HepG2 (cell line): ENCODE results near the gene ST3GAL2. TPM values are rescaled to one million over a fixed set of nuclear protein-coding genes. Genes with fewer than 3 reads are reported as not detected.

Experiments
- AHR ChIP-seq: IDR thresholded peaks from 2 replicates; pipeline ENCODE4 v1.6.1; 2018; ENCODE audit warnings: missing genetic modification reagents, missing compliant biosample characterization
- ARNTL ChIP-seq: sonication (generic); formaldehyde crosslinking; IDR thresholded peaks from 2 replicates; pipeline ENCODE4 v1.4.0; 2020; ENCODE audit warnings: mild to moderate bottlenecking, missing genetic modification reagents
- DR1 ChIP-seq: sonication (generic); formaldehyde crosslinking; IDR thresholded peaks from 2 replicates; pipeline ENCODE4 v1.8.0; 2021; ENCODE audit warnings: mild to moderate bottlenecking, missing genetic modification reagents, inconsistent platforms
- KDM4B ChIP-seq: sonication (generic); formaldehyde crosslinking; IDR thresholded peaks from 2 replicates; pipeline ENCODE4 v1.4.0; 2020; ENCODE audit warnings: missing genetic modification reagents
- NR2F6 ChIP-seq, 2 experiments: IDR thresholded peaks; 2 replicates each; pipeline ENCODE4 v1.6.1; 2016; ENCODE audit warnings: antibody characterized with exemption in 1 of 2, mild to moderate bottlenecking in 1 of 2
- PAF1 ChIP-seq: IDR thresholded peaks from 2 replicates; pipeline ENCODE4 v1.6.1; 2016; ENCODE audit warnings: missing genetic modification reagents, missing compliant biosample characterization
- SMAD3 ChIP-seq: sonication (generic); formaldehyde crosslinking; IDR thresholded peaks from 2 replicates; pipeline ENCODE4 v1.4.0; 2020; ENCODE audit warnings: missing genetic modification reagents
- ZBED4 ChIP-seq: sonication (generic); formaldehyde crosslinking; IDR thresholded peaks from 2 replicates; pipeline ENCODE4 v1.4.0; 2020; ENCODE audit warnings: missing genetic modification reagents, borderline replicate concordance
- ZNF570 ChIP-seq: sonication (generic); formaldehyde crosslinking; IDR thresholded peaks from 2 replicates; pipeline ENCODE4 v1.4.0; 2020; ENCODE audit warnings: mild to moderate bottlenecking, missing genetic modification reagents, borderline replicate concordance
- ZNF646 ChIP-seq: sonication (generic); formaldehyde crosslinking; IDR thresholded peaks from 2 replicates; pipeline ENCODE4 v1.9.0; 2021; ENCODE audit warnings: mild to moderate bottlenecking, missing genetic modification reagents
- ZSCAN21 ChIP-seq: sonication (generic); formaldehyde crosslinking; IDR thresholded peaks from 2 replicates; pipeline ENCODE4 v1.8.0; 2022; ENCODE audit warnings: mild to moderate bottlenecking, missing genetic modification reagents, moderate library complexity, borderline replicate concordance
- polyA plus RNA-seq, 8 experiments: library from polyadenylated mRNA; depleted of rRNA in 3 of 8; stranded (reverse) in 7 of 8; unstranded in 1 of 8; fragments of >200 nt; fragmentation: Illumina TruSeq in 4 of 8; extraction: Trizol in 4 of 8; gene quantifications; 2 replicates each; pipeline versions ENCODE4 v1.2.1 to v1.2.3, GENCODE V29; 2011 to 2016; ENCODE audit warnings: low read depth in 4 of 8, missing spikeins in 1 of 8, mixed read lengths in 1 of 8; ENCODE audit not compliant: insufficient read depth in 1 of 8
- total RNA-seq, 5 experiments: library from RNA; depleted of rRNA; stranded (reverse); fragments of >200 nt; fragmentation: Illumina TruSeq; extraction: Trizol; gene quantifications; 2 replicates each; pipeline ENCODE4 v1.2.3, GENCODE V29; 2016; ENCODE audit warnings: low read depth in 1 of 5
- TF ChIP-seq, protein P1 (sequence below): sonication (generic); formaldehyde crosslinking; IDR thresholded peaks from 2 replicates; pipeline ENCODE4 v1.4.0; 2020; ENCODE audit warnings: missing genetic modification reagents
- TF ChIP-seq, protein P2 (sequence below): sonication (generic); formaldehyde crosslinking; IDR thresholded peaks from 2 replicates; pipeline ENCODE4 v1.4.0; 2020; ENCODE audit warnings: missing genetic modification reagents

Gene ST3GAL2
- total and polyA plus RNA-seq, 2 of the 13 experiments (the other 11 are each of a cell fraction or from before 2014, with no cell fraction given), result 16.3 to 24.9 TPM

- TF ChIP-seq, protein P1, sequence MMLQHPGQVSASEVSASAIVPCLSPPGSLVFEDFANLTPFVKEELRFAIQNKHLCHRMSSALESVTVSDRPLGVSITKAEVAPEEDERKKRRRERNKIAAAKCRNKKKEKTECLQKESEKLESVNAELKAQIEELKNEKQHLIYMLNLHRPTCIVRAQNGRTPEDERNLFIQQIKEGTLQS (CRISPR knock-in tag), result no peak
- TF ChIP-seq NR2F6 (IDR thresholded peaks at IDR 0.05) (no peak), NR2F6 (CRISPR knock-in tag; IDR thresholded peaks at IDR 0.05) (no peak; the same call in 1 of the 2 replicates), ZSCAN21 (CRISPR knock-in tag) (no peak), SMAD3 (CRISPR knock-in tag) (no peak), ZNF646 (no peak), KDM4B (0 out of 2 replicates have a peak, but pooled peaks have one; percentile 5), PAF1 (CRISPR knock-in tag) (0 out of 2 replicates have a peak, but pooled peaks have one; percentile 21), ZNF570 (CRISPR knock-in tag) (no peak), AHR (CRISPR knock-in tag) (no peak), ZBED4 (CRISPR knock-in tag) (no peak), DR1 (no peak), ARNTL (CRISPR knock-in tag) (no peak)
- TF ChIP-seq, protein P2, sequence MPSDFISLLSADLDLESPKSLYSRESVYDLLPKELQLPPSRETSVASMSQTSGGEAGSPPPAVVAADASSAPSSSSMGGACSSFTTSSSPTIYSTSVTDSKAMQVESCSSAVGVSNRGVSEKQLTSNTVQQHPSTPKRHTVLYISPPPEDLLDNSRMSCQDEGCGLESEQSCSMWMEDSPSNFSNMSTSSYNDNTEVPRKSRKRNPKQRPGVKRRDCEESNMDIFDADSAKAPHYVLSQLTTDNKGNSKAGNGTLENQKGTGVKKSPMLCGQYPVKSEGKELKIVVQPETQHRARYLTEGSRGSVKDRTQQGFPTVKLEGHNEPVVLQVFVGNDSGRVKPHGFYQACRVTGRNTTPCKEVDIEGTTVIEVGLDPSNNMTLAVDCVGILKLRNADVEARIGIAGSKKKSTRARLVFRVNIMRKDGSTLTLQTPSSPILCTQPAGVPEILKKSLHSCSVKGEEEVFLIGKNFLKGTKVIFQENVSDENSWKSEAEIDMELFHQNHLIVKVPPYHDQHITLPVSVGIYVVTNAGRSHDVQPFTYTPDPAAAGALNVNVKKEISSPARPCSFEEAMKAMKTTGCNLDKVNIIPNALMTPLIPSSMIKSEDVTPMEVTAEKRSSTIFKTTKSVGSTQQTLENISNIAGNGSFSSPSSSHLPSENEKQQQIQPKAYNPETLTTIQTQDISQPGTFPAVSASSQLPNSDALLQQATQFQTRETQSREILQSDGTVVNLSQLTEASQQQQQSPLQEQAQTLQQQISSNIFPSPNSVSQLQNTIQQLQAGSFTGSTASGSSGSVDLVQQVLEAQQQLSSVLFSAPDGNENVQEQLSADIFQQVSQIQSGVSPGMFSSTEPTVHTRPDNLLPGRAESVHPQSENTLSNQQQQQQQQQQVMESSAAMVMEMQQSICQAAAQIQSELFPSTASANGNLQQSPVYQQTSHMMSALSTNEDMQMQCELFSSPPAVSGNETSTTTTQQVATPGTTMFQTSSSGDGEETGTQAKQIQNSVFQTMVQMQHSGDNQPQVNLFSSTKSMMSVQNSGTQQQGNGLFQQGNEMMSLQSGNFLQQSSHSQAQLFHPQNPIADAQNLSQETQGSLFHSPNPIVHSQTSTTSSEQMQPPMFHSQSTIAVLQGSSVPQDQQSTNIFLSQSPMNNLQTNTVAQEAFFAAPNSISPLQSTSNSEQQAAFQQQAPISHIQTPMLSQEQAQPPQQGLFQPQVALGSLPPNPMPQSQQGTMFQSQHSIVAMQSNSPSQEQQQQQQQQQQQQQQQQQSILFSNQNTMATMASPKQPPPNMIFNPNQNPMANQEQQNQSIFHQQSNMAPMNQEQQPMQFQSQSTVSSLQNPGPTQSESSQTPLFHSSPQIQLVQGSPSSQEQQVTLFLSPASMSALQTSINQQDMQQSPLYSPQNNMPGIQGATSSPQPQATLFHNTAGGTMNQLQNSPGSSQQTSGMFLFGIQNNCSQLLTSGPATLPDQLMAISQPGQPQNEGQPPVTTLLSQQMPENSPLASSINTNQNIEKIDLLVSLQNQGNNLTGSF (CRISPR knock-in tag), result peak; percentile 14; the same call in 1 of the 2 replicates
These were observed 58.5 kb downstream of the ST3GAL2 start (continued) for GRCh38 chr16:70380248-70380918.
